HG03060 (cell line): ENCODE measurements around the gene GNG2.

Experiments
- ATAC-seq: cut with Tn5 transposase; IDR thresholded peaks from one replicate; pipeline ENCODE4 v1.9.1; 2021; ENCODE audit warnings: low read depth, moderate number of reproducible peaks; ENCODE audit not compliant: unreplicated experiment

The GNG2 gene

GRCh38 chr14:52014601-52015267 is 154.3 kb downstream of the GNG2 start:
- no peak for ATAC-seq

GRCh38 chr14:52015411-52016030 is 155.1 kb downstream of the GNG2 start:
- no peak for ATAC-seq

DNA sequence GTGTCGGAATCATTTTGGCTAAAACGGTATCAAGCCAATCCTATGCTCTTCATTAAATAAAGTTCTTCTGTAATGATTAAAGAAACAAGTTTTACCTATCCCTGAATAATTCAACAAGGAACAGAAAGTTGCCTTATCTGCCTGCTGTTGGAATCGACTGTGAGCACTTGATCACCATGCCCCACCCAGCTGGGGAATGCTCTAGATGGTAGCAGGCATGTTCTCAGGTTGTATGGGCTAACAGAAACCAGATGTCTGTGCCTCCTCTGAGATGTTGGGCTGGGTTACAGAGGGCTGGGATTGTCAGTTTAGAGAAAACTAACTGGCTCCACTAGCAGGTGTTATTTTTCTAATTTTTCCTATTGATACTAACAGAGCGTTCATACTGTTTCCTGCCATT is 157.8 kb downstream of the GNG2 start:
- ATAC-seq: no peak

GRCh38 chr14:52018970-52019369 is 158.6 kb downstream of the GNG2 start:
- ATAC-seq: no peak
